Measurements from ENCODE around the gene FMNL2.

FMNL2 gene

GRCh38 chr2:152452256-152452973 lies 117.4 kb downstream of the FMNL2 start:
- DNase-seq = no peak

- DNase-seq = no peak
Observed at GRCh38 chr2:152453129-152453911, 118.3 kb downstream of the FMNL2 start.

- DNase-seq = no peak
Observed at GRCh38 chr2:152454371-152454770, 119.4 kb downstream of the FMNL2 start.

GRCh38 chr2:152454960-152455359 lies 120.0 kb downstream of the FMNL2 start:
- DNase-seq = no peak

- DNase-seq = no peak
Observed at GRCh38 chr2:152455738-152456137, 120.8 kb downstream of the FMNL2 start.

- DNase-seq = no peak
Observed at GRCh38 chr2:152456262-152456661, 121.3 kb downstream of the FMNL2 start.

GRCh38 chr2:152458441-152458940 lies 123.5 kb downstream of the FMNL2 start:
- DNase-seq = no peak

GRCh38 chr2:152459091-152459490 lies 124.1 kb downstream of the FMNL2 start:
- DNase-seq = no peak

- DNase-seq = no peak
Observed at GRCh38 chr2:152460567-152460966, 125.6 kb downstream of the FMNL2 start.

- no peak for DNase-seq
Observed at GRCh38 chr2:152462120-152462519, 127.1 kb downstream of the FMNL2 start.

- DNase-seq = no peak
Observed at GRCh38 chr2:152462779-152463178, 127.8 kb downstream of the FMNL2 start.

- DNase-seq = no peak
Observed at GRCh38 chr2:152464851-152465470, 130.0 kb downstream of the FMNL2 start.

GRCh38 chr2:152465541-152465940 lies 130.6 kb downstream of the FMNL2 start:
- DNase-seq = no peak

- no peak for DNase-seq
Observed at GRCh38 chr2:152466041-152466440, 131.1 kb downstream of the FMNL2 start.

- no peak for DNase-seq
Observed at GRCh38 chr2:152466980-152467676, 132.2 kb downstream of the FMNL2 start.

GRCh38 chr2:152467677-152468410 lies 132.9 kb downstream of the FMNL2 start:
- no peak for DNase-seq

GRCh38 chr2:152468899-152469692 lies 134.1 kb downstream of the FMNL2 start:
- no peak for DNase-seq

- no peak for DNase-seq
Observed at GRCh38 chr2:152470861-152471854, 136.2 kb downstream of the FMNL2 start.

GRCh38 chr2:152472481-152472887 lies 137.5 kb downstream of the FMNL2 start:
- no peak for DNase-seq

All from NCI-H1048 (cell line).